ENCODE results near the gene CORIN.
"Not testable (repeated sequence)": the region's sequence is repeated elsewhere in the genome, so short reads cannot be mapped to it uniquely, and the experiment has no call there.

The CORIN gene

GRCh38 chr4:47720787-47721186 is 117.1 kb downstream of the CORIN start:
- no peak for DNase-seq

DNA sequence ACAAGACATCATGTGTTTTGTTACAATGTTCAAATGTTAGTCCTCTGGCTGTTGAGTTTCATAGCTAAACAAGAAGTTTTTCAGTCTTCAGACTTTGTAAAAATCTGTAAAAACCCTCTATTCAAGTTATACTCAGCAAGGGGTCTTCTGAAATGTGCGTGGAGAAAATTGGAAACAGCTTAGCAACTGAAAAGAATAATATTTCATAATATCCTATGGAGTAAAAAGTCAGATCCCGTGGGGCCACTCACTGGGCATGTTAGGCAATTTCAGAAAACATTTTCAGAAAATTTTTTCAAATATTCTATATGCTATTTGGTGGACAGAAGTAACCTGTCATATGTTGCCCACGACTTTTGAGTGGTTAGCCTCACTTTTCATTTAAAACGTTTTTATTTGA is 118.3 kb downstream of the CORIN start:
- no peak for DNase-seq

- no peak for DNase-seq
Measured at GRCh38 chr4:47718696-47719095, 119.2 kb downstream of the CORIN start.

DNA sequence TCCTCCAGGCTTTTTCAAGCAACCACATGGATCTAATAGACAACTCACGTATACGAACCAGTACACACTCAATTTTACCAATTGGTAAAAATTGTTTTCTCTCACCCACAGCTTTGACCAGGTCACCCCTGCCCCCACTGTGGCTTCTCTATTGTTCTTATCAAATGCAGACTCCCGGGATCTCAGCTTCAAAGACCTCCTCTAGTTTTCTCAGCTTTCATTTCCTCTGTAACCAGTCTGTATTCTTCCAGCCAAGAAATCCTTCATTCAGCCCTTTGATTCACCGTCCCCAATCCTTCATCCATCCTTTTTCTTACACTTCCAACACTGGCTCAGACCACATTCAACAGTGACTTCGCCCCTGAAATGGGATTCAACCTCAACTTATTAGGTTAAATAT is 120.7 kb downstream of the CORIN start:
- DNase-seq, result no peak

DNA sequence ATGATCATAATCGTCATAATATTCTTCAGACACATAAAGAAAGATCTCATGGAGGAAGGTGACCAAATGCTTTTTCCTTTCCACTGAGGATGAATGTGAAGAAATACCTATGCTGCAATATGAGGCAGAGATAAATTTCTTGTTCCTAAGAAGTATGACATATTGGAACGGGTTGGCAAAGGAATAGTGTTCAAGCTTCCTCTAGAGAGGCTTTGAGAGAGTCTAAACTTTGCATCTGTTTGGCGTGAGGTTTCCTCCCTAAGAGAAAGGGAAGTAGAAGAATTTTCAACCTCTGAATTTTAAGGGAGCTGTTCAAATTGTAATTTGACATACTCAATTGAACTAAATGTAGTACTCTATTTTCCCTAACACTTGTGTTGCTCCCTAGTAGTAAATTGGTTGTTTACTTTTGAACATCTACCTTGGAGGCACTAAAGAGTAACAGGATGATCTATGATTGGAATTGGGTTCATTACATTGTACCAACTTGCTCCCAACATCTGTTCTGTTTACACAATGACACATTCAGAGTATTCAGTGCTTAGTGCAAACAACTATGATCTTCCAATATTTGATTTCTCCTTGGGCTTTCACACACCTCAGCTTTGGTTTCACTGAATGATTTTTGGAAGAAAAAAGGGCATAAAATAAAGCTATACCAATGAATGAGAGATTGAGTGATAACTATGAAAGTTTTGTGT is 122.0 kb downstream of the CORIN start:
- DNase-seq, result no peak

GRCh38 chr4:47714269-47714668 is 123.6 kb downstream of the CORIN start:
- DNase-seq, result no peak

GRCh38 chr4:47713129-47713834 is 124.6 kb downstream of the CORIN start:
- DNase-seq, result no peak

GRCh38 chr4:47711646-47712045 is 126.2 kb downstream of the CORIN start:
- no peak for DNase-seq

- DNase-seq, result no peak
Measured at GRCh38 chr4:47711183-47711582, 126.7 kb downstream of the CORIN start.

DNA sequence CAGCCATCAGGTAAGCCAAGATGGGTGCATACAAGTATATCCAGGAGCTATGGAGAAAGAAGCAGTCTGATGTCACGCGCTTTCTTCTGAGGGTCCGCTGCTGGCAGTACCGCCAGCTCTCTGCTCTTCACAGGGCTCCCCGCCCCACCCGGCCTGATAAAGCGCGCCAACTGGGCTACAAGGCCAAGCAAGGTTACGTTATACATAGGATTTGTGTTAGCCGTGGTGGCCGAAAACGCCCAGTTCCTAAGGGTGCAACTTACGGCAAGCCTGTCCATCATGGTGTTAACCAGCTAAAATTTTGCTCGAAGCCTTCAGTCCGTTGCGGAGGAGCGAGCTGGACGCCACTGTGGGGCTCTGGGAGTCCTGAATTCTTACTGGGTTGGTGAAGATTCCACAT is 131.5 kb downstream of the CORIN start:
- DNase-seq, result not testable (repeated sequence)

DNA sequence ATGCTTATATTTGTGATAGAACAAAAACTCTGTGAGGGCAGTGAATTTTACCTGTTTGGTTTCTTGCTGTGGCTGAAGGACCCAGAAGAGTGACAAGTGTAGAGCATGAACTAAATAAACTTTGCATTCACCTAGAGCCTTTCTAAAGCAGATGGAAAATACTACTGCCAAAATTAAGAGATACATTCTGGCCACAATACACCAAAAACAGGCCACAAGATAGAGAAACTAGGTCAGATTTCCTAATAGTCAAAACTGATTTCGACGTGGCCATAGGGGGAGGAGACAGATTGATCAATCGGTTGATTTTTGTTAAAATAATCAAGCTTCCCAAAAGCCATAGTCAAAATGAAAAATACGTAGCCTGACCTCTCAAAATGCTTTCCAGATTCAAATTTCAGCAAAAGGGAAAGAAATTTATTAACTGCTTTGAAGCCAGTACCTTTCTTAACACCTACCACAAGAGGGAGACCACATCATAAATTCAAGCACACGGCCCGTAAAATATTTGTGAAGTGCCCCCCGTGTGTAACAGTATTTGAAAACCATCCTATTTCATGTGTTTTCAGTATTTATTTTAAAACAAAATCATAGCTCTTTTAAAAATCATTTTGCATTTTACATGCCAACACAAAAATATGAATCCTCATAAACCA is 132.4 kb downstream of the CORIN start:
- DNase-seq, result peak; percentile 15

- DNase-seq, result peak; percentile 13
Measured at GRCh38 chr4:47704693-47705325, 133.1 kb downstream of the CORIN start.

DNA sequence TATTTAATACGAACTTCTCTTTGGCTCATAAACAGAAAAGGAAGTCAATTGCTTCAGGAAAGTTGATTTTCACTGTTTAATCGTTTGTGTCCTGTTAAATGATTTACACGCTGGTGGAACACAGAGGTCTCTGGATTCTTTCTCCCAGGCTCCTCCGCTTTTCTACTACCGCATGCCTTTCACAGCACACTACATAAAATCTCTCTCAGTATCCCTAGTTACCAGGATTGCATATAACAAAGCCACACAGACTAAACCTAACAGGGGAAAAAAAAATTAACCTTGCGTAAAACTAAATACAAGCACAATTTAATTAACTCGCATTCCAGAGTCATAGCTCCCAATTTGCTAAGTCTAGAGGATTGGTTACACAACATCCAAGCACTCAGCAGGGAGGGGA is 133.9 kb downstream of the CORIN start:
- DNase-seq, result no peak

DNA sequence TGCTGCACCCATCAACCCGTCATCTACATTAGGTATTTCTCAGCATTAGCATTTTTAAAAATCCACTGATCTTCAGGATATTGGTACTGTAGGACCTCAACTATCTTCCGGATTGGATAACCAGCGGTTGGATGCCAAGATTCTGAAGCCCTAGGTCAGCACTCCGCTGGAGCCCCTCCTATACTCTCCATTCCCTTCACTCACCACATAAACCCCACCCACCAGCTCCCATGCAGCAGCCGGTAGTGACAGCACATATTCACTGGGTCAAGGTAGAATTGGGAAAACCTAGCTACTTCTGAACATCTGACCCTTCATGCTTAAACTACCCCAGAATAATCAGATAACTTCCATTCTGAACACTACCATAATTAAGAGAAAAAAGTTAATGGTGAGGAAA is 134.9 kb downstream of the CORIN start:
- DNase-seq, result no peak

GRCh38 chr4:47701286-47701685 is 136.6 kb downstream of the CORIN start:
- DNase-seq, result no peak

GRCh38 chr4:47698837-47699236 is 139.0 kb downstream of the CORIN start:
- DNase-seq, result no peak

GRCh38 chr4:47696823-47697222 is 141.0 kb downstream of the CORIN start:
- no peak for DNase-seq

- DNase-seq, result no peak
Measured at GRCh38 chr4:47695260-47695659, 142.6 kb downstream of the CORIN start.

DNA sequence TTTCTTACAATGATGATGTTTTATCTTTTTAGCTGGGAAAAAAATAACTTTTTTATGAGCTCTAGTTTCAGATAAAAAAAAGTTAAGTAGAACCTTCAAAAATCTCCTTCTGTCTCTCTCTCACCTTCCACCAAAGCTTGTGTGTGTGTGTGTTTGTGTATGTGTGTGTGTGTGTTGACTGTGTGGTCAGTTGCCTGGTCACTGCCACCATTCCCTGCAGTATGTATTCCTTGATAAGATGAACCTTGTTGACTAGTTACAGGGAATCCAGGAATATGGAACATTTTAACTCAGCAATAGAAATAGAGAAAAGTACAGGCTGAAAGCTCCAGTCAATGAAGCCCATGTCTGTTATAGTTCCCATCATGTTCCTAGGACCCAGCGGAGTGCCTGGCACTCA is 143.5 kb downstream of the CORIN start:
- DNase-seq, result no peak

DNA sequence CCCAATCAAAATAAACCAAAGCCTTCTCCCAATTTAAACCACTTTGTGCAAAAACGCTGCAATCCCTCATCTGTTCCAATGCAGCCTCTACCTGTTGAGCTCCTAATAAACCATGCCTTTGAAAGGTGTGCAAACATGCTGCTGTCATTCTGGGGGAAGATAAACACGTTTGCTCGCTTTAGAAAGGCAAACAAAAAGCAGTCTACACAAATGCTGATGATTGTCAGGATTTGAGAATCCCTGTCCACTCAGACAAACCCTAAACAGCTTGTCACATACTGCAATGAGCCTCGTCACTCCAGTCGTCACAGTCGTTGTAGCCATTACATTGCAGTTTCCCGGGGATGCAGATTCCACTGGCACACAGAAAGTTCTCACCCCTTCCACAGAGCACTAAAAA is 145.2 kb downstream of the CORIN start:
- no peak for DNase-seq

GRCh38 chr4:47691757-47692383 is 146.0 kb downstream of the CORIN start:
- DNase-seq, result not testable (repeated sequence)

DNA sequence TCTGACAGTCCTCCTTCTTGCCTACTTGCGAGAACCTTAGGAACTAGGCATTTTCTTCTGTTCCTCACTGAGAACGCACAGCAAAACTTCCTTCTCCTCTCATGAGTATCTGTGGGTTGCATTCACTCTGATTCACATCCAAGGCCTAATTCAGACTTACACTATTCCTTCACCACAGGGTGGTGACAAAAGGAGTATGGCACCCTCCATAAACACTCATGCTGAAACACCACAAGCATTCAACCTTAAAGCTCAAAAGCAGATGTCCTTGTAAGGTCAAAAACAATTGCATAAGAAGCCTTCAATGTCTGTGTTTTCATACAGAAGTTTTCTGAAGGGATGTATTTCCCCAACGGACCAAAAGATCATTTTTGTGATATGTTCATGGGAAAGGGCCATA is 147.3 kb downstream of the CORIN start:
- no peak for DNase-seq

DNA sequence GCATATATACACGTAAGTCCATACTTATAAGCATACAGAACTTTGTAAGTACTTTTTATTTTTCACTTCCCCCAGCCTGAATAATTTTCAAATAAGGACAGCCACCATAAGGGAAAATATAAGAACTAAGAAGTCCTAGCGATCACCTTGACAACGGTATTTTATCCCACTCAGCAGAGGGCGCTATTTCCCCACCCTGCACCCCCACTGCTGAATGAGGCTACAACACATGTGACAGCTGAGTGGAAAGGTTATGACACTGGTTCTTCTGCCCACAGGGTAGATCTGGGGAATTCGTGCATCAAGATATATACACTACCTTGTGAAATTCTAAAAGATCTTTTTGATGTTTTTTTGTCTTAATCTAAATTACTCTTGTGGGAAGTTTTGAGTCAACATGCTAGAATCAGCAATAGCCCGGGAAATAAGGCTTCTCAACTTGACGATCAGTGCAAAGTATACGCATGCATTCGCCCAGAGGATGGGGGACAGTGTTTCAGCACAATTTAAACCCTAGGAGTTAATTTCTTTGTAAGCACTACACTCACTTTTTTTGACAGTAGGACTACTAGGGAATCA is 151.5 kb downstream of the CORIN start:
- peak; percentile 22 for DNase-seq

Measured in HCEC 1CT (cell line).